Activated naive CD4-positive, alpha-beta T cell treated with anti-CD3 and anti-CD28 coated beads, Interleukin-2, amount 10 ng/mL, durations not matched to agents 7 days and 5 days (primary cell): Measurements from ENCODE around the gene MYO1H.
"Not testable (repeated sequence)": the region's sequence is repeated elsewhere in the genome, so short reads cannot be mapped to it uniquely, and the experiment has no call there.

Source experiments
- CTCF ChIA-PET: fragments of 350-600 bp; sonication (Branson Sonifier 250); formaldehyde crosslinking; loops from one replicate; lab custom pipeline; 2021; ENCODE audit warnings: antibody characterized with exemption; lab: Charles Lee
- DNase-seq: peaks from one replicate; pipeline ENCODE4 v3.0.0-alpha.2; 2020
- H3K27ac Mint-ChIP-seq: one replicate; pipeline ENCODE4 v1.8.0; 2021; ENCODE audit warnings: mild to moderate bottlenecking, moderate library complexity, mixed read lengths
- H3K27me3 Mint-ChIP-seq: one replicate; pipeline ENCODE4 v1.8.0; 2021; ENCODE audit warnings: mild to moderate bottlenecking, mixed read lengths
- H3K36me3 Mint-ChIP-seq: one replicate; pipeline ENCODE4 v1.8.0; 2021; ENCODE audit warnings: mixed read lengths
- H3K4me1 Mint-ChIP-seq: one replicate; pipeline ENCODE4 v1.8.0; 2021; ENCODE audit warnings: mixed read lengths
- H3K4me3 Mint-ChIP-seq: one replicate; pipeline ENCODE4 v1.8.0; 2021; ENCODE audit warnings: mild to moderate bottlenecking, moderate library complexity, mixed read lengths
- H3K9me3 Mint-ChIP-seq: one replicate; pipeline ENCODE4 v1.8.0; 2021; ENCODE audit warnings: mixed read lengths

Gene MYO1H

GRCh38 chr12:109467978-109468676, 120.4 kb downstream of the MYO1H start:
- H3K4me3 Mint-ChIP-seq, result no peak overlapping the region
- CTCF ChIA-PET, result interaction anchor here (1.3 to 2.1 kb wide), 2 partner anchors 10 to 35 kb away, joined by 4 to 6 read pairs; partner anchors contain the start of gene UBE3B
- H3K36me3 Mint-ChIP-seq, result peaks cover 17% of the 10 kb centered on the region
- no peak overlapping the region for H3K27ac Mint-ChIP-seq
- H3K4me1 Mint-ChIP-seq, result peaks cover 22% of the 10 kb centered on the region
- no peak for DNase-seq
- H3K9me3 Mint-ChIP-seq, result no peaks in the 10 kb centered on the region
- no peaks in the 10 kb centered on the region for H3K27me3 Mint-ChIP-seq

- Mint-ChIP-seq H3K36me3 (peaks cover 13% of the 10 kb centered on the region), H3K9me3 (no peaks in the 10 kb centered on the region), H3K27me3 (no peaks in the 10 kb centered on the region), H3K4me3 (no peak overlapping the region), H3K4me1 (peaks cover 13% of the 10 kb centered on the region), H3K27ac (no peak overlapping the region)
- CTCF ChIA-PET, result interaction anchor here (1.3 to 1.8 kb wide), 2 partner anchors 9 to 37 kb away, joined by 4 to 7 read pairs; partner anchors contain the start of gene UBE3B
- no peak for DNase-seq
These were observed 121.8 kb downstream of the MYO1H start for GRCh38 chr12:109469517-109469916.

- peaks cover 35% of the 10 kb centered on the region for H3K4me1 Mint-ChIP-seq
These were observed 125.3 kb downstream of the MYO1H start for GRCh38 chr12:109473006-109473405.

GRCh38 chr12:109473526-109474270, 126.0 kb downstream of the MYO1H start:
- peaks cover 12% of the 10 kb centered on the region for H3K36me3 Mint-ChIP-seq
- H3K27me3 Mint-ChIP-seq, DNase-seq, H3K9me3 Mint-ChIP-seq, H3K4me3 Mint-ChIP-seq, H3K27ac Mint-ChIP-seq: not testable (repeated sequence)
- H3K4me1 Mint-ChIP-seq, result peaks cover 37% of the 10 kb centered on the region
- CTCF ChIA-PET, result interaction anchor here (0.9 to 1.9 kb wide), 5 partner anchors 21 to 45 kb away, joined by 3 to 6 read pairs (median 3); no protein-coding TSS in a partner anchor

More at GRCh38 chr12:109473006-109473405, 125.3 kb downstream of the MYO1H start:
- H3K27ac Mint-ChIP-seq, result no peak overlapping the region
- H3K36me3 Mint-ChIP-seq, result peaks cover 16% of the 10 kb centered on the region
- H3K4me3 Mint-ChIP-seq, result no peak overlapping the region
- no peak for DNase-seq
- no peaks in the 10 kb centered on the region for H3K27me3 Mint-ChIP-seq
- CTCF ChIA-PET, result interaction anchor here (0.9 to 1.9 kb wide), 5 partner anchors 20 to 45 kb away, joined by 3 to 6 read pairs (median 3); no protein-coding TSS in a partner anchor
- no peaks in the 10 kb centered on the region for H3K9me3 Mint-ChIP-seq

GRCh38 chr12:109475121-109475520, 127.4 kb downstream of the MYO1H start:
- peak overlapping the region; percentile 86 for H3K4me3 Mint-ChIP-seq
- H3K9me3 Mint-ChIP-seq, result no peaks in the 10 kb centered on the region
- CTCF ChIA-PET, result interaction anchor here (1.0 to 2.3 kb wide), 2 partner anchors 42 kb away, joined by 3 to 7 read pairs; no protein-coding TSS in a partner anchor
- no peak for DNase-seq
- H3K4me1 Mint-ChIP-seq, result peaks cover 42% of the 10 kb centered on the region
- H3K36me3 Mint-ChIP-seq, result peaks cover 6% of the 10 kb centered on the region
- H3K27me3 Mint-ChIP-seq, result no peaks in the 10 kb centered on the region
- no peak overlapping the region for H3K27ac Mint-ChIP-seq

- H3K4me1 Mint-ChIP-seq, result peaks cover 41% of the 10 kb centered on the region
- H3K36me3 Mint-ChIP-seq, result peaks cover 6% of the 10 kb centered on the region
- DNase-seq, result peak; percentile 29
- H3K4me3 Mint-ChIP-seq, result peak overlapping the region; percentile 86
- no peaks in the 10 kb centered on the region for H3K27me3 Mint-ChIP-seq
- no peaks in the 10 kb centered on the region for H3K9me3 Mint-ChIP-seq
- CTCF ChIA-PET, result interaction anchor here (2.3 kb wide), 1 partner anchor 43 kb away, joined by 7 read pairs; no protein-coding TSS in a partner anchor
- peak overlapping the region; percentile 96 for H3K27ac Mint-ChIP-seq
These were observed 128.5 kb downstream of the MYO1H start for GRCh38 chr12:109475993-109476806.

- peaks cover 6% of the 10 kb centered on the region for H3K36me3 Mint-ChIP-seq
- peak overlapping the region; percentile 86 for H3K4me3 Mint-ChIP-seq
- peak overlapping the region; percentile 96 for H3K27ac Mint-ChIP-seq
- CTCF ChIA-PET, result interaction anchor here (2.3 kb wide), 1 partner anchor 44 kb away, joined by 7 read pairs; no protein-coding TSS in a partner anchor
- no peaks in the 10 kb centered on the region for H3K9me3 Mint-ChIP-seq
- DNase-seq, result no peak
- H3K27me3 Mint-ChIP-seq, result no peaks in the 10 kb centered on the region
- peaks cover 41% of the 10 kb centered on the region for H3K4me1 Mint-ChIP-seq
These were observed 129.1 kb downstream of the MYO1H start for GRCh38 chr12:109476807-109477184.

GRCh38 chr12:109477185-109477962, 129.7 kb downstream of the MYO1H start, which contains the start of the genes KCTD10 and UBE3B:
Gene KCTD10, minus strand, starts transcription at chr12:109477300. Its CDS starts 38 bp downstream, at chr12:109477262.
Gene UBE3B, plus strand, starts transcription at chr12:109477634. Its CDS starts 5,918 bp downstream, at chr12:109483552.
- Mint-ChIP-seq H3K4me3 (peak within 1 kb of the TSS; percentile 86), H3K27me3 (no peaks in the 10 kb centered on the region), H3K36me3 (peaks cover 6% of the 10 kb centered on the region), H3K27ac (peak within 1 kb of the TSS; percentile 96), H3K9me3 (no peaks in the 10 kb centered on the region), H3K4me1 (peaks cover 41% of the 10 kb centered on the region)
- DNase-seq, result peak; percentile 90
- CTCF ChIA-PET, result interaction anchor here (2.1 to 2.3 kb wide), 2 partner anchors 9 to 45 kb away, joined by 4 to 7 read pairs; no protein-coding TSS in a partner anchor

GRCh38 chr12:109477963-109478315, 130.2 kb downstream of the MYO1H start:
- no peaks in the 10 kb centered on the region for H3K27me3 Mint-ChIP-seq
- DNase-seq, result no peak
- H3K4me1 Mint-ChIP-seq, result peaks cover 41% of the 10 kb centered on the region
- H3K4me3 Mint-ChIP-seq, result peak overlapping the region; percentile 86
- peaks cover 6% of the 10 kb centered on the region for H3K36me3 Mint-ChIP-seq
- CTCF ChIA-PET, result interaction anchor here (2.1 kb wide), 1 partner anchor 9 kb away, joined by 4 read pairs; no protein-coding TSS in a partner anchor
- H3K9me3 Mint-ChIP-seq, result no peaks in the 10 kb centered on the region
- H3K27ac Mint-ChIP-seq, result peak overlapping the region; percentile 96

GRCh38 chr12:109479761-109480160, 132.1 kb downstream of the MYO1H start:
- H3K27ac Mint-ChIP-seq, result no peak overlapping the region
- CTCF ChIA-PET, result no interaction called here
- DNase-seq, result no peak
- no peaks in the 10 kb centered on the region for H3K9me3 Mint-ChIP-seq
- H3K4me1 Mint-ChIP-seq, result peaks cover 37% of the 10 kb centered on the region
- peaks cover 10% of the 10 kb centered on the region for H3K36me3 Mint-ChIP-seq
- H3K4me3 Mint-ChIP-seq, result no peak overlapping the region
- H3K27me3 Mint-ChIP-seq, result no peaks in the 10 kb centered on the region

GRCh38 chr12:109480356-109480755, 132.7 kb downstream of the MYO1H start:
- no peak for DNase-seq
- Mint-ChIP-seq H3K9me3 (no peaks in the 10 kb centered on the region), H3K4me1 (peaks cover 35% of the 10 kb centered on the region), H3K36me3 (peaks cover 14% of the 10 kb centered on the region), H3K4me3 (no peak overlapping the region), H3K27me3 (no peaks in the 10 kb centered on the region), H3K27ac (no peak overlapping the region)
- CTCF ChIA-PET, result no interaction called here

- Mint-ChIP-seq H3K27ac (no peak overlapping the region), H3K36me3 (peaks cover 25% of the 10 kb centered on the region), H3K9me3 (no peaks in the 10 kb centered on the region), H3K4me3 (no peak overlapping the region), H3K4me1 (peaks cover 20% of the 10 kb centered on the region), H3K27me3 (no peaks in the 10 kb centered on the region)
- CTCF ChIA-PET, result no interaction called here
- no peak for DNase-seq
These were observed 134.2 kb downstream of the MYO1H start for GRCh38 chr12:109481863-109482262.

GRCh38 chr12:109482491-109482890, 134.8 kb downstream of the MYO1H start:
- H3K4me3 Mint-ChIP-seq, result no peak overlapping the region
- no peak overlapping the region for H3K27ac Mint-ChIP-seq
- peaks cover 20% of the 10 kb centered on the region for H3K4me1 Mint-ChIP-seq

More at GRCh38 chr12:109482491-109482890, 134.8 kb downstream of the MYO1H start:
- CTCF ChIA-PET, result interaction anchor here (0.8 to 1.2 kb wide), 2 partner anchors 36 to 363 kb away, joined by 3 read pairs; no protein-coding TSS in a partner anchor
- Mint-ChIP-seq H3K27me3 (no peaks in the 10 kb centered on the region), H3K9me3 (no peaks in the 10 kb centered on the region), H3K36me3 (peaks cover 26% of the 10 kb centered on the region)
- no peak for DNase-seq
